ENCODE data around the gene SGO2.
"Not testable (repeated sequence)": the region's sequence is repeated elsewhere in the genome, so short reads cannot be mapped to it uniquely, and the experiment has no call there.

The SGO2 gene

GRCh38 chr2:200625958-200626363 is 100.0 kb downstream of the SGO2 start:
- DNase-seq (ENCODE audit: insufficient read length): no peak
- FAIRE-seq: no peak
- TF ChIP-seq TAF1 (IDR thresholded peaks at IDR 0.05; ENCODE audit: borderline replicate concordance, low read depth, low read length): no peak
- no peak for TF ChIP-seq POLR2AphosphoS5 (IDR thresholded peaks at IDR 0.05; ENCODE audit: low read depth, low read length)
- TF ChIP-seq POLR2A (IDR thresholded peaks at IDR 0.05; ENCODE audit: low read depth, low read length): no peak

- TF ChIP-seq TAF1 (IDR thresholded peaks at IDR 0.05; ENCODE audit: borderline replicate concordance, low read depth, low read length) (no peak), POLR2A (IDR thresholded peaks at IDR 0.05; ENCODE audit: low read depth, low read length) (no peak)
- no peak for DNase-seq (ENCODE audit: insufficient read length)
- FAIRE-seq: no peak
Measured at GRCh38 chr2:200627110-200627770, 101.2 kb downstream of the SGO2 start.

GRCh38 chr2:200628461-200628860 is 102.5 kb downstream of the SGO2 start:
- not testable (repeated sequence) for FAIRE-seq; DNase-seq (ENCODE audit: insufficient read length)

GRCh38 chr2:200631287-200631686 is 105.3 kb downstream of the SGO2 start:
- no peak for TF ChIP-seq TAF1 (IDR thresholded peaks at IDR 0.05; ENCODE audit: borderline replicate concordance, low read depth, low read length)
- TF ChIP-seq POLR2AphosphoS5 (IDR thresholded peaks at IDR 0.05; ENCODE audit: low read depth, low read length): no peak
- TF ChIP-seq POLR2A (IDR thresholded peaks at IDR 0.05; ENCODE audit: low read depth, low read length): no peak
- FAIRE-seq (no peak), DNase-seq (ENCODE audit: insufficient read length) (no peak)

Data from GM12892 (cell line).